Prostate gland (tissue), 2 donors: Measurements from ENCODE around the gene WNT5A.

Experiments used
- POLR2A ChIP-seq: fragments of 450-650 bp; IDR thresholded peaks from one replicate; pipeline ENCODE4 v1.6.1; 2016; ENCODE audit warnings: antibody characterized with exemption, mild to moderate bottlenecking
- TF ChIP-seq, protein P1 (sequence below), 4 experiments: fragments of 200-600 bp in 2 of 4; fragments of 450-650 bp in 2 of 4; sonication (generic) in 2 of 4; IDR thresholded peaks; 1 replicate in 3 of 4; 2 replicates in 1 of 4; pipeline ENCODE4 v1.5.1; 2016 to 2019; ENCODE audit warnings: antibody characterized with exemption in 4 of 4, mild to moderate bottlenecking in 2 of 4, moderate library complexity in 2 of 4

DNA sequence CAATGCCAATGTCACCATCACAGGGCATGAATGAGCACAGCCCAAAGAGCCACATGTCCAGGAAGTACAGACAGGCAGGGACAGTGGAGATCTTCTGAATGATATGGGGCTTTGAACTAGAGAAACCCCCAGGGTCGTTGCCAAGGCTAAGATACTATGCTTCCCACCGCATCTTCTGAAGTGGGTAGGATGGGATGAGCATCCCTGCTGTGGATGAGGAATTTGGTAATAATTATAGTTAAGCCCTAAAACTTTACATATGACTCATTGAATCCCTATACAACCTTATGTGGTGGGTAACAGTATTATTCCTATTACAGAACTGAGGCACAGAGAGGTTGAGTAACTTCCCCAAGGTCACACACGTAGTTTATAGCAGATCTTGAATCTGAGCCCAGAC lies 44.2 kb downstream of the WNT5A start:
- TF ChIP-seq POLR2A, result no peak
- TF ChIP-seq, protein P1, sequence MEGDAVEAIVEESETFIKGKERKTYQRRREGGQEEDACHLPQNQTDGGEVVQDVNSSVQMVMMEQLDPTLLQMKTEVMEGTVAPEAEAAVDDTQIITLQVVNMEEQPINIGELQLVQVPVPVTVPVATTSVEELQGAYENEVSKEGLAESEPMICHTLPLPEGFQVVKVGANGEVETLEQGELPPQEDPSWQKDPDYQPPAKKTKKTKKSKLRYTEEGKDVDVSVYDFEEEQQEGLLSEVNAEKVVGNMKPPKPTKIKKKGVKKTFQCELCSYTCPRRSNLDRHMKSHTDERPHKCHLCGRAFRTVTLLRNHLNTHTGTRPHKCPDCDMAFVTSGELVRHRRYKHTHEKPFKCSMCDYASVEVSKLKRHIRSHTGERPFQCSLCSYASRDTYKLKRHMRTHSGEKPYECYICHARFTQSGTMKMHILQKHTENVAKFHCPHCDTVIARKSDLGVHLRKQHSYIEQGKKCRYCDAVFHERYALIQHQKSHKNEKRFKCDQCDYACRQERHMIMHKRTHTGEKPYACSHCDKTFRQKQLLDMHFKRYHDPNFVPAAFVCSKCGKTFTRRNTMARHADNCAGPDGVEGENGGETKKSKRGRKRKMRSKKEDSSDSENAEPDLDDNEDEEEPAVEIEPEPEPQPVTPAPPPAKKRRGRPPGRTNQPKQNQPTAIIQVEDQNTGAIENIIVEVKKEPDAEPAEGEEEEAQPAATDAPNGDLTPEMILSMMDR (IDR thresholded peaks at IDR 0.05), result no peak
